ENCODE results near the gene TSPAN4. TPM values are rescaled to one million over a fixed set of nuclear protein-coding genes. Genes with fewer than 3 reads are reported as not detected.

TSPAN4 gene
- total RNA-seq, 2 experiments from 2014 or later = 9.4 to 12.1 TPM

DNA sequence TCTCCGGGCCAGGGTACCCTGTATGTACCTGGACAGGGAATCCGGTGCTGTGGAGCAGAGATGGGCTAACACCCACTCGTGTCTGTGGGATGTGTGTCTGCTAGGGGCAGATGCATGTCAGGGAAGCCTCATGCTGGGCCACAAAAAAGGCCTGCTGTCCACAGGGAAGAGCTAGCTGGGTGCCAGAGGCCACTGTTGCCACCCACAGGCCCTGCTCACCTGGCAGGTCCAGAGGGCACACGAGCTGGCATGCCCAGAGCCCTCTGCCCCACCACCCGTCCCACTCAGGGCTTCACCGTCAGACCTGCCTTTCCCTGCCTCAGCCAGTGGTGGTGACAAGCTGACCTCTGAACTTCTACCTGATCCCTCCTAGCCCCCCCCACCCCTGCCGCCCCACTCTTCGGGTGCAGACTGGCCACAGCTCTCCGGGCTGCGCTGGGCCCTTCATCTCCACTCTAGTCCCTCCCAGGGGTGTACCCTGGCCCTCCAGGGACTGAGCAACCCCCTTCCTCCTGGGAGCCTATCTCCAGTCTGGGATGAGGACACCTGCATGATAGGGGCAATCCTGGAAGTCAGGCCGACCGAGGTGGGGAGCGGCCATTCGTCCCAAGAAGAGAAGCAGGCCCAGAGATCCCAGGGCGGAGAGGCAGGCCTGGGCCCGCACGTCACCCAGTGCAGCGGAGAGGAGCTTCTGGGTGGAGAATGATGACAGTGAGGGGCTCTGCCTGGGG is 45.9 kb upstream of the TSPAN4 start:
- no peaks in the 10 kb centered on the region for H3K9me2 ChIP-seq (ENCODE audit: insufficient read depth, low read length)
- H3K36me3 ChIP-seq (ENCODE audit: insufficient read depth, low read length) = peaks cover 36% of the 10 kb centered on the region; the same call in 1 of the 2 replicates
- peak overlapping the region; percentile 93 for H3K4me3 ChIP-seq (ENCODE audit: low read depth, low read length, poor library complexity, severe bottlenecking)
- CTCF ChIA-PET (ENCODE audit: unreplicated experiment) = no interaction called here
- no peak for TF ChIP-seq EZH2phosphoT487 (IDR thresholded peaks at IDR 0.05; ENCODE audit: borderline replicate concordance, low read depth, low read length)
- TF ChIP-seq, protein P1, sequence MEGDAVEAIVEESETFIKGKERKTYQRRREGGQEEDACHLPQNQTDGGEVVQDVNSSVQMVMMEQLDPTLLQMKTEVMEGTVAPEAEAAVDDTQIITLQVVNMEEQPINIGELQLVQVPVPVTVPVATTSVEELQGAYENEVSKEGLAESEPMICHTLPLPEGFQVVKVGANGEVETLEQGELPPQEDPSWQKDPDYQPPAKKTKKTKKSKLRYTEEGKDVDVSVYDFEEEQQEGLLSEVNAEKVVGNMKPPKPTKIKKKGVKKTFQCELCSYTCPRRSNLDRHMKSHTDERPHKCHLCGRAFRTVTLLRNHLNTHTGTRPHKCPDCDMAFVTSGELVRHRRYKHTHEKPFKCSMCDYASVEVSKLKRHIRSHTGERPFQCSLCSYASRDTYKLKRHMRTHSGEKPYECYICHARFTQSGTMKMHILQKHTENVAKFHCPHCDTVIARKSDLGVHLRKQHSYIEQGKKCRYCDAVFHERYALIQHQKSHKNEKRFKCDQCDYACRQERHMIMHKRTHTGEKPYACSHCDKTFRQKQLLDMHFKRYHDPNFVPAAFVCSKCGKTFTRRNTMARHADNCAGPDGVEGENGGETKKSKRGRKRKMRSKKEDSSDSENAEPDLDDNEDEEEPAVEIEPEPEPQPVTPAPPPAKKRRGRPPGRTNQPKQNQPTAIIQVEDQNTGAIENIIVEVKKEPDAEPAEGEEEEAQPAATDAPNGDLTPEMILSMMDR (conservative IDR thresholded peaks at IDR 0.05; ENCODE audit: low read length) = no peak
- peaks cover 8% of the 10 kb centered on the region; the same call in 1 of the 2 replicates for H3K79me2 ChIP-seq (ENCODE audit: insufficient read depth, low read depth, low read length)
- no peak for DNase-seq (ENCODE audit: low spot score)
- POLR2A ChIA-PET = interaction anchor here (0.5 to 1.8 kb wide), 5 partner anchors 10 to 221 kb away, joined by 3 to 9 read pairs (median 3); partner anchors contain the start of gene RPLP2
- no peaks in the 10 kb centered on the region for H4K20me1 ChIP-seq (ENCODE audit: insufficient read depth, low read length)
- H3K9me3 ChIP-seq (ENCODE audit: low read length) = no peaks in the 10 kb centered on the region
- peak overlapping the region; percentile 75 for H3K27ac ChIP-seq (ENCODE audit: low read depth, low read length, poor library complexity, severe bottlenecking)
- no peak overlapping the region for H2AFZ ChIP-seq (ENCODE audit: low read length)
- BruUV-seq (replicated peaks) = no TSS peak
- H3K4me1 ChIP-seq (ENCODE audit: insufficient read depth, low read length, poor library complexity, severe bottlenecking) = peaks cover 20% of the 10 kb centered on the region
- intact Hi-C loops (cut with micrococcal nuclease; ENCODE audit: unreplicated experiment) = loop anchor here (2.0 to 5.0 kb wide), 3 partner anchors 20 to 229 kb away; partner anchors contain the start of genes GATD1 and TALDO1
- peak overlapping the region; percentile 98 for H3K4me2 ChIP-seq (ENCODE audit: low read length)

DNA sequence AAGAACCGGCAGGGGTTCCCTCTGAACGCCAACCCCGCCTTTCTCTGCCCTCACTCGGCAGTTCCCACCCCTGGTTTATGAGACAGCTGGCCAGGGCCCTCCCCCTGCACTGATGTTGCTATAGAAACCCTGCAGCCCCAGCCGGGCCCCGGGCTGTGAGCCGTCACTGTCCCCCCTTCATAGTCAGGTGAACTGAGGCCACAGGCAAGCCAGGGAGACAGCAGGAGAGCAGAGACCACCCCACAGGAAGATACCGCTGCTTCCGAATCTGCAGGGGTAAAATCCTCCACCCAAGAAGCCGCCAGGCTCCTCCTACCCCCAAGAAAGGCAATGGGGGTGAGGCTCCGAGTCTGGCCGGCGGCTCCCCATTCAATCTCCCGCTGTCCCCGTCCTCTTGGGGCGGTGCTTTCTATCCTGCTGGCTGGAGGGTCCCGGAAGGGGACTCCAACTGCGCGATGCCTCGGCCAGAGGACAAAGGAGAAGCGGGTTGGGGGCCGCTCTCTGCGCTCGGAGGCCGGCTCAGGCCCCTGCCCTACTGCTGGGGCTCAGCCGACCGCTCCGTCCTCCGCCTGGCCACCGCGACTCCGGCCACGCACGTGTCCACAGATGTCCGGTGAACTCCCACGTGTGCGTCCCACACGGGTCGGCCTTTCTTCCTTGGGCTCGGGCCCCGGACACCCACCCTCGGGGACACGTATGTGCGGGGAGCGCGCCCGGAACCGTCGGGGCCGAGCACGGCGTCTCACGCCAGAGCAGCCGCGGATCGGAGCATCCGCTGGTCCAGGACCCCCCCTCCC is 45.2 kb upstream of the TSPAN4 start:
- intact Hi-C loops (cut with micrococcal nuclease; ENCODE audit: unreplicated experiment) = loop anchor here (2.0 to 5.0 kb wide), 3 partner anchors 21 to 230 kb away; partner anchors contain the start of genes GATD1 and TALDO1
- no peaks in the 10 kb centered on the region for H3K9me3 ChIP-seq (ENCODE audit: low read length)
- H3K79me2 ChIP-seq (ENCODE audit: insufficient read depth, low read depth, low read length) = peaks cover 8% of the 10 kb centered on the region; the same call in 1 of the 2 replicates
- H3K9me2 ChIP-seq (ENCODE audit: insufficient read depth, low read length) = no peaks in the 10 kb centered on the region
- H2AFZ ChIP-seq (ENCODE audit: low read length) = peak overlapping the region; percentile 51; the same call in 1 of the 2 replicates
- H4K20me1 ChIP-seq (ENCODE audit: insufficient read depth, low read length) = no peaks in the 10 kb centered on the region
- peak; percentile 87 for DNase-seq (ENCODE audit: low spot score)
- no TSS peak for BruUV-seq (replicated peaks)
- TF ChIP-seq, protein P1 (conservative IDR thresholded peaks at IDR 0.05; ENCODE audit: low read length) = no peak
- no peak for TF ChIP-seq EZH2phosphoT487 (IDR thresholded peaks at IDR 0.05; ENCODE audit: borderline replicate concordance, low read depth, low read length)
- ChIA-PET POLR2A (interaction anchor here (1.1 to 1.8 kb wide), 3 partner anchors 12 to 222 kb away, joined by 3 to 9 read pairs (median 3); partner anchors contain the start of gene RPLP2), CTCF (ENCODE audit: unreplicated experiment) (no interaction called here)
- peaks cover 20% of the 10 kb centered on the region for H3K4me1 ChIP-seq (ENCODE audit: insufficient read depth, low read length, poor library complexity, severe bottlenecking)
- H3K4me2 ChIP-seq (ENCODE audit: low read length) = peak overlapping the region; percentile 98
- H3K27ac ChIP-seq (ENCODE audit: low read depth, low read length, poor library complexity, severe bottlenecking) = peak overlapping the region; percentile 75
- H3K36me3 ChIP-seq (ENCODE audit: insufficient read depth, low read length) = peaks cover 37% of the 10 kb centered on the region; the same call in 1 of the 2 replicates
- peak overlapping the region; percentile 93 for H3K4me3 ChIP-seq (ENCODE audit: low read depth, low read length, poor library complexity, severe bottlenecking)

Data from OCI-LY7 (cell line).